ENCODE data around the gene PGAM2.

GRCh38 chr7:44103923-44104859 is 38.8 kb upstream of the PGAM2 start, which contains the start of gene AEBP1:
- TF ChIP-seq CTCF (IDR thresholded peaks at IDR 0.05) (no peak), POLR2A (IDR thresholded peaks at IDR 0.05) (peak in 1 of 4 donors; percentile 33)
